GM21390 (cell line): ENCODE measurements around the gene PPP1R3D.
"Not testable (repeated sequence)": the region's sequence is repeated elsewhere in the genome, so short reads cannot be mapped to it uniquely, and the experiment has no call there.

Experiments used
- ATAC-seq: cut with Tn5 transposase; IDR thresholded peaks from one replicate; pipeline ENCODE4 v1.9.1; 2021; ENCODE audit not compliant: unreplicated experiment

PPP1R3D gene

GRCh38 chr20:59925899-59926298, 14.2 kb downstream of the PPP1R3D start:
- ATAC-seq, result no peak

- no peak for ATAC-seq
These were observed 14.7 kb downstream of the PPP1R3D start for GRCh38 chr20:59925359-59925758.

- ATAC-seq, result no peak
These were observed 16.6 kb downstream of the PPP1R3D start for GRCh38 chr20:59923514-59923913.

GRCh38 chr20:59920944-59921343, 19.2 kb downstream of the PPP1R3D start:
- ATAC-seq, result no peak

GRCh38 chr20:59912609-59913008, 27.5 kb downstream of the PPP1R3D start:
- no peak for ATAC-seq

- ATAC-seq, result no peak
These were observed 29.1 kb downstream of the PPP1R3D start for GRCh38 chr20:59911041-59911440.

- no peak for ATAC-seq
These were observed 31.2 kb downstream of the PPP1R3D start for GRCh38 chr20:59908855-59909254.

- ATAC-seq, result no peak
These were observed 36.5 kb downstream of the PPP1R3D start for GRCh38 chr20:59903621-59904020.

GRCh38 chr20:59902470-59902869, 37.6 kb downstream of the PPP1R3D start:
- ATAC-seq, result no peak

- no peak for ATAC-seq
These were observed 44.2 kb downstream of the PPP1R3D start for GRCh38 chr20:59895908-59896307.

- no peak for ATAC-seq
These were observed 48.5 kb downstream of the PPP1R3D start for GRCh38 chr20:59891581-59891980.

GRCh38 chr20:59890035-59890434, 50.1 kb downstream of the PPP1R3D start:
- ATAC-seq, result not testable (repeated sequence)

GRCh38 chr20:59888050-59888449, 52.1 kb downstream of the PPP1R3D start:
- ATAC-seq, result no peak
